GM18505 (cell line): Measurements from ENCODE around the gene OLFML3.

Experiments used
- ATAC-seq: cut with Tn5 transposase; IDR thresholded peaks from one replicate; pipeline ENCODE4 v1.9.1; 2021; ENCODE audit not compliant: unreplicated experiment
- POLR2A ChIP-seq: IDR thresholded peaks from 4 replicates; pipeline ENCODE4 v1.6.1; 2011; ENCODE audit warnings: borderline replicate concordance; ENCODE audit not compliant: insufficient read depth, insufficient read length; ENCODE audit errors: extremely low read depth

The OLFML3 gene

GRCh38 chr1:113975211-113975895 lies 3.9 kb upstream of the OLFML3 start:
- ATAC-seq = no peak
- TF ChIP-seq POLR2A = no peak

- no peak for TF ChIP-seq POLR2A
- no peak for ATAC-seq
Observed at GRCh38 chr1:113976609-113977278, 2.5 kb upstream of the OLFML3 start.

DNA sequence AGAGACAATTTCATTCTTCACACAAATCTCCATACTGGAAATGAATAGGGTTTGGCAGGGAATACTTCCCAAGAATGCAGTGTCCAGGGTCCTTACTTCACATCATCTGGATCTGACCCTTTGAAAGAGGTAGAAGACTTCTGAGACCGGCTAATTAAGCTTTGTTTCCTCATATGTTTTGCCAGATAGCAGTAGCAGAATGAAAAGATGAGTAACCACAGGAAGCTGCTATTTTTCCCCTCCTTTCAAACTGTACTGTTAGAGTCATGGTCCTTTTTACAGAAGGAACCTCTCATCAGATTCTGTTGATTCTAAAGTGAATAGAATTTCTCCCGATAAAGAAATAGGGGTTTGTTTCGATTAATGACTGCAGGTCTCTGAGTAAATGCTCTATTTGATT lies 1.4 kb upstream of the OLFML3 start:
- TF ChIP-seq POLR2A = no peak
- ATAC-seq = no peak

DNA sequence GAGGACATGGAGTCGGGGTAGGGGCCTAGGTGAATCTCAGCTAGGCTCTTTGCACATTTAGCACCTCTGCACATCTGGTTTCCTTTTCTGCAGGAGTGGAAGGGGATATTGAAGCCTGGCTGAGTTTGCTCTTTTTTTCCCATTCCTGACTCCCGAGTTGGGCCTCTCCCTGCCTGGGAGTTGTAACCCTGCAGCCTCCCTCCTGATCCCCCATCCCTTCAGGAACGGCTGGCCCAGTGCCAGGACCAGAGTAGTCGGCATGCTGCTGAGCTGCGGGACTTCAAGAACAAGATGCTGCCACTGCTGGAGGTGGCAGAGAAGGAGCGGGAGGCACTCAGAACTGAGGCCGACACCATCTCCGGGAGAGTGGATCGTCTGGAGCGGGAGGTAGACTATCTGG lies 836 bp downstream of the OLFML3 start:
- no peak for TF ChIP-seq POLR2A
- ATAC-seq = no peak

DNA sequence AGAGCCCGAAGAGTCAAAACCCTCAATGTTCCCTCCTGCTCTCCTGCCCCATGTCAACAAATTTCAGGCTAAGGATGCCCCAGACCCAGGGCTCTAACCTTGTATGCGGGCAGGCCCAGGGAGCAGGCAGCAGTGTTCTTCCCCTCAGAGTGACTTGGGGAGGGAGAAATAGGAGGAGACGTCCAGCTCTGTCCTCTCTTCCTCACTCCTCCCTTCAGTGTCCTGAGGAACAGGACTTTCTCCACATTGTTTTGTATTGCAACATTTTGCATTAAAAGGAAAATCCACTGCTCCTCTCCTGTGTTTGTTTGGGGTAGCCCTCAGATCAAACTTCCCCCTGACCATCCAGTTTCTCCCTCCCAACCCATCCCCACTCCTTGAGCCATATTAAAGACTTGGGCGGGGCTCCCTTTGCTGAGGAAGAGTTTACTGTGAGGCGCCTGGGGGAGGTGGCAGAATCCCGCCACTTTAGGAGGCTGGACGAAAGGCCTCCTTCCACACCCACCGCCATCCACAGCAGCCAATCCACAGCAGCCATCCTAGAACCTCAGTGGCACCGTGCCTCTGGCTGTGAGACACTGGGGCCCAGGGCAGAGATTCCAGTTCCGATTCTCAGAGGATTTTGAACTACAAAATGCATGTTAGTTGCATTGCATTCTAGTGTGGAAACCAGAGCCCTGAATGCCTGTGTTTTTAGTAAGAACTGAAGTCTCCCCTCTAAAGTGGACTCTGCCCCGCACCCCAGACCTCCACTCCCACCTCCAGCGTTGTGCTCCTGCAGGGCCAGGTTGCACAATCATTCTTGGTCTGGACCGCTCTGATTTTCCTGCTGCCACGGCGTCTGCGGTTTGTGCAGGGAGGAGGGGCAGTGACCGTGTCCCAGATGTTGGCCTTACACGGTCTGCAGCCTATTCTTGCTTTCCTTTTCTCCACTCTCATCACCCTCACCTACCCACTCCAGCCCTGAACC lies 3.0 kb downstream of the OLFML3 start:
- no peak for ATAC-seq

DNA sequence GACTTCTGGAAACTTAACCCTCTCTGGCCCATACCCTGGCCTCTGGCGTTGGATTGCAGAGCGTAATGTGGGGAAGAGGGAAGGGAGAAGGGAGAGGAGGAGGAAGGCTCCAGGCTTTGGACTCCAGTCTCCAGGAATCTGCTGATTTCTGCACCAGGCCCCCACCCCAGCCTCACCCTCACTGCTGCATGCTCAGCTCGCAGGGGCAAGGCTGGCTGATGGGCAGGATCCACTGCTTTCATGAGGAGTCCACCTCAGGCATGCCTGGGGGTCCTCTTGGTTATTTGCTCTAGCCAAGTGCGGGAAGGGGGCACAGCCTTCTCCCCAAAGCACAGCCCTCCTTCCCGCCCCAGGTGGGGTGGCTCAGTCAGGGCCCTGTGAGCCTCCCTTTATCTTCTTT lies 3.7 kb downstream of the OLFML3 start:
- TF ChIP-seq POLR2A = no peak
- no peak for ATAC-seq

More for the DNA sequence above, 3.0 kb downstream of the OLFML3 start:
- TF ChIP-seq POLR2A = no peak

- TF ChIP-seq POLR2A = no peak
- ATAC-seq = no peak
Observed at GRCh38 chr1:113983391-113983790, 4.1 kb downstream of the OLFML3 start.

DNA sequence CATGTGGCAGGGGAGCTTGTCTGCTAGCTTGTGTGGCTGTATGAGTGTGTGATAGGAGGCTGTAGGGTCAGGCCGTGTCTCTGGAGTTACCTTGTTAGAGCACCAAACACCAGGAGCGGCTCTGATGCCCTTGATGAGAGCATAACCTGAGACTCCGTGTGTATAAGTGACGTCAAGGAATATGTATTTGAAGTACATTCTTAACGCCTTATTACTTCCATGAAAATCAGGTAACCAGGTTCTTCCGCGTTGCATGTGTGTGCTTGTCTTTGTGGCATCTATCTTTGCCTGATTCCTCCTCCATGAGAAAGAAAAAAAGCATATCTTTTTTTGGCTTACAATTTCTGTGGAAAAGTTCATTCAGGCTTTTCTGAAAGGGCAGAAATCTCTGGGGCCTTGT lies 4.6 kb downstream of the OLFML3 start:
- no peak for TF ChIP-seq POLR2A
- no peak for ATAC-seq

- TF ChIP-seq POLR2A = no peak
- no peak for ATAC-seq
Observed at GRCh38 chr1:113984710-113985109, 5.4 kb downstream of the OLFML3 start.

DNA sequence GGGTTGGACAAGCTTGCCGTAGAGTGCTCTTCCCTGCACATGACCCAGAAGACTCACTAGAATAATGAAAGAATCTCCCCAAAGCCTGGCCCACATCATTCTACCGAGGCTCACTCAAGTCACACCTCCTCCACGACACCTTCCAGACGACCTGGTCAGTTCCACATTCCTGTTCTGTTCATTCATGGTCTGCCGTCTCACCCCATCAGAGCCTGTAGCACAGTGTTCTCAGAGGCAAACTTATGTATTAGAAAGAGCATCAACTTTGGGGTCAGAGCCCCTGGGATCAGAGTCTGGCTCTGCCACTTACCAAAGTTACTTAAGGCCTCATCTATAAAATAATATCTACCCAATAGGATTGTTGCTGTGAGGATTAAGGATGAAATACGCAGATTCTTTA lies 7.5 kb downstream of the OLFML3 start:
- no peak for ATAC-seq

DNA sequence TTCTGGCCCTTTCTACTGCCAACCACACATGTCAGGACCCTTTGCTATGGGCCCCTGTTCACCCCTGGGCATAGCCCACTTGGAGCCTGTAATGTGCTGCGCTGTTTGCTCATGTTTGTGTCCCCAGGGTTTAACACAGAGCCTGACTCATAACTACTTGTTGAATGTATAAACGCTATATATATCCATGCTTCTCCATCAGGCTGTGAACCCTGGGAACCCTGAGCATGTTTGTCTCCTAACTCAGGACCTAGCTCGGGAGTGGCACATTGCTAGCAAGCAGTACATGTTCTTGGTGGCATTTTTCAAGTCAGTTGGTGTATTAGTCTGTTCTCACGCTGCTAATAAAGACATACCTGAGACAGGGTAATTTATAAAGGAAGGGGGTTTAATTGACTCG lies 8.0 kb downstream of the OLFML3 start:
- ATAC-seq = no peak

More for the DNA sequence above, 7.5 kb downstream of the OLFML3 start:
- no peak for TF ChIP-seq POLR2A

DNA sequence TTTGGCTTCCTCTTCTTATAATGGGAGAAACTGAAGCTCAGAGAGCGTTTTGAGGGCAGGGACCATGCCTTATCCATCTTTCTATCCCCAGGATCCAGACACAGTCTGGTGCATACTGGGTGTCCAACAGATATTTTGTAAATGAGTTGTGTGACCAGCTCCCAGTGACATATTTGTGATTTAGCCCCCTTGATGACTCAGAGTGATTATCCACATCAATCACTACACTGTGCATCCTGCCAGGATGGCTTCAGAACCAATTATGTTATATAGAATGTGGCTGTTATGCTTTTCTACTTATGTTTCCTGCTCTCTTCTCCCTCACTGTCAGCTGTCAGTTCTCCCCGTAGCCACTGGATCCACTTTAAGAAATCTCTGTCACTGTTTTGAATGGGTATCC lies 11.3 kb downstream of the OLFML3 start:
- no peak for TF ChIP-seq POLR2A
- no peak for ATAC-seq

More for the DNA sequence above, 8.0 kb downstream of the OLFML3 start:
- no peak for TF ChIP-seq POLR2A

DNA sequence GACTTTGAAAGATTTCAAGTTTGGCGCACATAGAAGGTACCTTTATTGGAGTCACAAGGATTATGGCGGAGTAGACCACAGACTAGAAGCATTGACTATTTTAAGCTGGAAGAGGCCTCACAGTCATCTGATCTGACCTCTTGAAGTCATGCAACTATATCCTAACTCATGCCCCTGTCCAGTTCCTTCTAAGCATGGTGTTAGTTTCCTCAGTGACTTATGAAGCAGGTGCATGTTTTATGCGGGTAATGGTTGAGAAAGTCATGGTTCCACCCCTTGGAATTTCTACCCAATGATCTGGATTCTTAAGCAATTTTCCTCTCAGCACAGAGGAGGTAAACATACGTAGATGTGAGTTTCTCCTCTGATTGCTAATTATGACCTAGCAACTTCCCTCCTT lies 11.7 kb downstream of the OLFML3 start:
- no peak for TF ChIP-seq POLR2A
- ATAC-seq = no peak
